Lower leg skin (tissue), 3 donors: ENCODE measurements around the gene DESI2.
A peak's percentile ranks its signal among the peaks of the same experiment; 100 is the strongest.

Experiments used
- CTCF ChIP-seq, 3 donors: fragments of 450-650 bp; IDR thresholded peaks; one replicate each; pipeline ENCODE4 v1.5.1; 2016; ENCODE audit warnings: antibody characterized with exemption in 3 of 3, mild to moderate bottlenecking in 3 of 3, moderate library complexity in 2 of 3
- POLR2A ChIP-seq, 2 donors: fragments of 450-650 bp; IDR thresholded peaks; one replicate each; pipeline ENCODE4 v1.6.1; 2016 to 2017; ENCODE audit warnings: antibody characterized with exemption in 2 of 2, mild to moderate bottlenecking in 1 of 2, moderate library complexity in 1 of 2

- peak in 1 of 2 donors; percentile 59 for TF ChIP-seq POLR2A (IDR thresholded peaks at IDR 0.05)
- no peak for TF ChIP-seq CTCF (IDR thresholded peaks at IDR 0.05)
These were observed at the start of gene DESI2 for GRCh38 chr1:244652623-244653438.
